Measurements from ENCODE around the gene DAD1.

GRCh38 chr14:22569106-22569736, 19.8 kb downstream of the DAD1 start:
- TF ChIP-seq CTCF (IDR thresholded peaks at IDR 0.05) (no peak), ZFX (IDR thresholded peaks at IDR 0.05; ENCODE audit: borderline replicate concordance) (no peak)

All from 22Rv1 (cell line).